Pancreas (tissue), 10 donors: ENCODE results near the gene KLK15. TPM values are rescaled to one million over a fixed set of nuclear protein-coding genes. Genes with fewer than 3 reads are reported as not detected.

Source experiments
- ATAC-seq, 4 donors: fragments of 200-7000 bp; cut with Tn5 transposase; one replicate each; pipeline versions ENCODE4 v1.8.0 to v1.9.1; 2020; ENCODE audit warnings: mild to moderate bottlenecking in 4 of 4, moderate library complexity in 4 of 4
- DNase-seq, 6 donors: peaks; one replicate each; pipeline ENCODE4 v3.0.0-alpha.2; 2020
- FAIRE-seq: peaks from 2 replicates; lab custom pipeline; 2012; peaks lifted over from hg19 to GRCh38; lab: Jason Lieb, UNC
- H3K27ac ChIP-seq, 4 donors: fragments of 200-600 bp; sonication (generic); 1 replicate in 3 of 4; 2 replicates in 1 of 4; pipeline versions ENCODE4 v1.5.0 to v1.8.0; 2020
- H3K27me3 ChIP-seq, 4 donors: fragments of 200-600 bp; one replicate each; pipeline ENCODE4 v1.8.0; 2021
- H3K36me3 ChIP-seq, 3 donors: fragments of 200-600 bp; sonication (generic) in 1 of 3; one replicate each; pipeline versions ENCODE4 v1.5.0 to v1.8.0; 2020 to 2021
- H3K4me1 ChIP-seq, 3 donors: fragments of 200-600 bp; one replicate each; pipeline ENCODE4 v1.8.0; 2021
- H3K4me3 ChIP-seq, 4 donors: fragments of 200-600 bp; sonication (generic) in 2 of 4; one replicate each; pipeline versions ENCODE4 v1.5.0 to v1.8.0; 2020 to 2021
- H3K9me3 ChIP-seq, 4 donors: fragments of 200-600 bp; one replicate each; pipeline ENCODE4 v1.8.0; 2021
- CTCF ChIP-seq, 4 donors: fragments of 200-600 bp; sonication (generic) in 3 of 4; IDR thresholded peaks; one replicate each; pipeline versions ENCODE4 v1.5.0 to v1.8.0; 2021; ENCODE audit warnings: antibody characterized with exemption in 4 of 4
- WGBS, 2 donors: extraction: QIAGEN DNeasy Blood & Tissue Kit; methylation state at CpG; one replicate each; pipeline ENCODE4 v1.1.7; 2013; 5-methylcytosine and 5-hydroxymethylcytosine counted together
- intact Hi-C, 3 donors: fragments of 100-400 bp; cut with DNase I; formaldehyde crosslinking; loops; one replicate each; pipeline versions ENCODE4 v1.11.1 to v1.14.2; 2022
- polyA plus RNA-seq, 2 donors: library from polyadenylated mRNA; stranded (reverse); fragments of 200-250 nt; gene quantifications; one replicate each; pipeline ENCODE4 v1.2.3, GENCODE V29; 2013
- total RNA-seq, 6 donors: library from RNA; stranded (reverse); fragmentation: NEBNext Ultra II Directional in 4 of 6; extraction: Animal tissue kit (Norgen Biotek cat#: 25700) in 4 of 6; gene quantifications; one replicate each; pipeline versions ENCODE4 v1.2.1 to v1.2.4, GENCODE V29; 2021 to 2023
- donor health status: healthy with polysubstance abuse.
- donor health status: DM: no; HTN: no; CAD: no; lungs with moderate emphysema.
- donor health status: DM: no; HTN: no; CAD: no.
- donor health status: control.
- donor health status: control.
- donor health status: Bipolar disorder and iron deficiency.
- donor health status: DM: yes; HTN: yes; CAD: no.
- donor health status: DM: no; HTN: no; CAD: no.
- donor health status: DM: no; HTN: no; CAD: no.
- donor health status: DM: yes; HTN: yes; CAD: no.

KLK15 gene
- total and polyA plus RNA-seq, 8 donors, result 0.07 to 0.27 TPM; not detected in 6

DNA sequence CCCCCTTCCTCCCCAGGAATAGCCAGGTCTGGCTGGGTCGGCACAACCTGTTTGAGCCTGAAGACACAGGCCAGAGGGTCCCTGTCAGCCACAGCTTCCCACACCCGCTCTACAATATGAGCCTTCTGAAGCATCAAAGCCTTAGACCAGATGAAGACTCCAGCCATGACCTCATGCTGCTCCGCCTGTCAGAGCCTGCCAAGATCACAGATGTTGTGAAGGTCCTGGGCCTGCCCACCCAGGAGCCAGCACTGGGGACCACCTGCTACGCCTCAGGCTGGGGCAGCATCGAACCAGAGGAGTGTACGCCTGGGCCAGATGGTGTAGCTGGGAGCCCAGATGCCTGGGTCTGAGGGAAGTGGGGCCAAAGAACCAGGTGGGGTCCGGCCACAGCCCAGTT lies 43.1 kb upstream of the KLK15 start:
- Histone ChIP-seq H3K36me3 (no peaks in the 10 kb centered on the region), H3K27me3 (no peaks in the 10 kb centered on the region), H3K27ac (no peak overlapping the region), H3K4me3 (no peak overlapping the region), H3K4me1 (no peaks in the 10 kb centered on the region), H3K9me3 (no peaks in the 10 kb centered on the region)
- intact Hi-C loops, result no loop called here
- 62 to 72% methylated on average over 7 of the region's 7 CpGs for WGBS, 2 donors
- DNase-seq, result no peak
- no peak for FAIRE-seq
- ATAC-seq, result no peak
- TF ChIP-seq CTCF (IDR thresholded peaks at IDR 0.05), result no peak

DNA sequence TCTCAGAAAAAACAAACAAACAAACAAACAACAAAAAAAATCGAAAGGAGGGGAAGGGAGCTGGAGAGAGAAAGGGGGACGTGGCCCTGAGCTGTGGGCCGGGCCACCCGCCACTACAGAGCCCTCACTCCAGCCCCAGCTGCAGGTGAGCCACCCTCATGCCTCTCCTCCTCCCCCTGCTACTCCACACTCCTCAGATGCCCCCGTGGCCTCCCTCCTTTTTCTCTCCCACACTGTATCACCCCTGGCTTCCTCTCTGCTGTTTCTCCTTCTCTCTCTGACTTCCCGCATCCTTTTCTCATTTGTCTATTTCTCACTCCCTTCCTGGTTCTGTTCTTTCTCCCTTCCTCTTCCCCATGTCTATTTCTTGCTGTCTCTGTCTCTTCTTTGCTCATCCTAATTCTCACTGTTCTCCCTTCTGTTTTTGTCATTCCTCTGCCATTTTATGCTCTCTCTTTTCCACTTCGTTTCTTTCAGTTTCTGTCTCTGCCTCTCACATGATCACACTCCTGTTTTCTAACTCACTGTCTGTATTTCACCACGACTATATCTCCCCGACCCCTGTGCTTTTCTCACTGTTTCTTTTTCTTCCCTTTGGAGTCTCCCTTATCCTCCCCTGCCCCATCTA lies 42.5 kb upstream of the KLK15 start:
- H3K4me1 ChIP-seq, result no peaks in the 10 kb centered on the region
- no peak for FAIRE-seq
- no peaks in the 10 kb centered on the region for H3K9me3 ChIP-seq
- no peaks in the 10 kb centered on the region for H3K27me3 ChIP-seq
- WGBS, 2 donors, result 33 to 49% methylated on average over 9 of the region's 9 CpGs
- no peaks in the 10 kb centered on the region for H3K36me3 ChIP-seq
- no peak overlapping the region for H3K27ac ChIP-seq
- H3K4me3 ChIP-seq, result no peak overlapping the region
- intact Hi-C loops, result no loop called here
- no peak for ATAC-seq
- DNase-seq, result no peak
- no peak for TF ChIP-seq CTCF (IDR thresholded peaks at IDR 0.05)

- Histone ChIP-seq H3K36me3 (no peaks in the 10 kb centered on the region), H3K4me3 (no peak overlapping the region), H3K9me3 (no peaks in the 10 kb centered on the region), H3K27me3 (no peaks in the 10 kb centered on the region), H3K27ac (no peak overlapping the region), H3K4me1 (no peaks in the 10 kb centered on the region)
- no peak for TF ChIP-seq CTCF (IDR thresholded peaks at IDR 0.05)
- FAIRE-seq (no peak), DNase-seq (no peak), ATAC-seq (no peak)
- WGBS, 2 donors, result 57 to 68% methylated on average over 5 of the region's 5 CpGs
- intact Hi-C loops, result no loop called here
These were observed 40.8 kb upstream of the KLK15 start for GRCh38 chr19:50874211-50874610.

- 63 to 67% methylated on average over 3 of the region's 3 CpGs for WGBS, 2 donors
- H3K9me3 ChIP-seq, result no peaks in the 10 kb centered on the region
- H3K27ac ChIP-seq, result no peak within 1 kb of the TSS
- DNase-seq (no peak), FAIRE-seq (no peak), ATAC-seq (no peak)
- H3K36me3 ChIP-seq, result no peaks in the 10 kb centered on the region
- no peak within 1 kb of the TSS for H3K4me3 ChIP-seq
- no peaks in the 10 kb centered on the region for H3K27me3 ChIP-seq
- no peak for TF ChIP-seq CTCF (IDR thresholded peaks at IDR 0.05)
- intact Hi-C loops, result no loop called here
- H3K4me1 ChIP-seq, result no peaks in the 10 kb centered on the region
These were observed 39.7 kb upstream of the KLK15 start, which contains the start of gene KLK2 for GRCh38 chr19:50873056-50873455. Gene KLK2 (plus strand): TSS chr19:50873439. CDS start chr19:50873474, 35 bp downstream.

GRCh38 chr19:50870417-50871089 lies 37.2 kb upstream of the KLK15 start:
- FAIRE-seq (no peak), DNase-seq (peak in 5 of 6 donors; percentile 44 to 74 (median 58)), ATAC-seq (peak in 3 of 4 donors; percentile 76 to 89 (median 84))
- intact Hi-C loops, result no loop called here
- Histone ChIP-seq H3K27ac (no peak overlapping the region), H3K4me3 (no peak overlapping the region), H3K36me3 (no peaks in the 10 kb centered on the region), H3K27me3 (peaks cover 0 to 5% (median 0%) of the 10 kb centered on the region in 4 donors), H3K4me1 (no peaks in the 10 kb centered on the region), H3K9me3 (no peaks in the 10 kb centered on the region)
- no peak for TF ChIP-seq CTCF (IDR thresholded peaks at IDR 0.05)
- WGBS, 2 donors, result 52 to 73% methylated on average over 26 of the region's 26 CpGs
